ENCODE results near the gene RASD1.

DNA sequence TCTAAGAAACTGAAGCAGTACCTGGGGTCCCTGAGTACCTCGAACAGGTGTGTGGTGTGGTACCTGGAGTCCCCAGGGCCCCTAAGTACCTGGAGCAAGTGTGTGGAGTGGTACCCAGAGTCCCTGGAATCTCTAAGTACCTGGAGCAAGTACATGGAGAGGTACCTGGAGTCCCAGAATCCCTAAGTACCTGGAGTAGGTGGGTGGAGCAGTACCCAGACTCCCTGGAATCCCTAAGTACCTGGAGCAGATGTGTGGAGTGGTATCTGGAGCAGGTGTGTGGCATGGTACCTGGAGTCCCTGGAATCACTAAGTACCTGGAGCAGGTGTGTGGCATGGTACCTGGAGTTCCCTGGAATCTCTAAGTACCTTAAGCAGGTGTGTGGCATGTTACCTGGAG, 41.9 kb downstream of the RASD1 start:
- no peak for TF ChIP-seq BHLHE40 (IDR thresholded peaks at IDR 0.05; ENCODE audit: low read depth, low read length)
- no peak for TF ChIP-seq POLR2A (IDR thresholded peaks at IDR 0.05; ENCODE audit: low read depth, low read length)
- TF ChIP-seq, protein P1, sequence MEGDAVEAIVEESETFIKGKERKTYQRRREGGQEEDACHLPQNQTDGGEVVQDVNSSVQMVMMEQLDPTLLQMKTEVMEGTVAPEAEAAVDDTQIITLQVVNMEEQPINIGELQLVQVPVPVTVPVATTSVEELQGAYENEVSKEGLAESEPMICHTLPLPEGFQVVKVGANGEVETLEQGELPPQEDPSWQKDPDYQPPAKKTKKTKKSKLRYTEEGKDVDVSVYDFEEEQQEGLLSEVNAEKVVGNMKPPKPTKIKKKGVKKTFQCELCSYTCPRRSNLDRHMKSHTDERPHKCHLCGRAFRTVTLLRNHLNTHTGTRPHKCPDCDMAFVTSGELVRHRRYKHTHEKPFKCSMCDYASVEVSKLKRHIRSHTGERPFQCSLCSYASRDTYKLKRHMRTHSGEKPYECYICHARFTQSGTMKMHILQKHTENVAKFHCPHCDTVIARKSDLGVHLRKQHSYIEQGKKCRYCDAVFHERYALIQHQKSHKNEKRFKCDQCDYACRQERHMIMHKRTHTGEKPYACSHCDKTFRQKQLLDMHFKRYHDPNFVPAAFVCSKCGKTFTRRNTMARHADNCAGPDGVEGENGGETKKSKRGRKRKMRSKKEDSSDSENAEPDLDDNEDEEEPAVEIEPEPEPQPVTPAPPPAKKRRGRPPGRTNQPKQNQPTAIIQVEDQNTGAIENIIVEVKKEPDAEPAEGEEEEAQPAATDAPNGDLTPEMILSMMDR (conservative IDR thresholded peaks at IDR 0.05; ENCODE audit: low read depth, low read length) = no peak
- TF ChIP-seq RCOR1 (IDR thresholded peaks at IDR 0.05; ENCODE audit: insufficient replicate concordance, low read length) = no peak
- no peak for TF ChIP-seq CHD1 (IDR thresholded peaks at IDR 0.05; ENCODE audit: low read depth, low read length)
